MM.1S (cell line): ENCODE measurements around the gene CXCR4.

Experiments
- CTCF ChIP-seq: fragments of 300-600 bp; sonication (generic); IDR thresholded peaks from 2 replicates; pipeline ENCODE4 v1.5.1; 2016; ENCODE audit warnings: antibody characterized with exemption, low read length, mixed read lengths
- EZH2phosphoT487 ChIP-seq: fragments of 300-600 bp; sonication (generic); IDR thresholded peaks from 2 replicates; pipeline ENCODE4 v1.6.1; 2018; ENCODE audit warnings: antibody characterized with exemption, low read length

- TF ChIP-seq EZH2phosphoT487 = no peak
- TF ChIP-seq CTCF = no peak
These were observed 36.3 kb downstream of the CXCR4 start for GRCh38 chr2:136081582-136082210.
